Calu3 (cell line): ENCODE results near the gene RTN3. TPM values are rescaled to one million over a fixed set of nuclear protein-coding genes. Genes with fewer than 3 reads are reported as not detected.
A peak's percentile ranks its signal among the peaks of the same experiment; 100 is the strongest.

Experiments
- BruUV-seq: library from RNA; stranded (reverse); fragments of 400-500 nt; replicated peaks from 2 replicates; lab custom pipeline; 2021; lab: Mats Ljungman, UMichigan
- CTCF ChIA-PET: fragments of 300-600 bp; sonication (Branson Sonifier 250); formaldehyde crosslinking; loops from one replicate; lab custom pipeline; 2022; ENCODE audit warnings: antibody characterized with exemption; lab: Charles Lee
- DNase-seq: peaks from one replicate; pipeline ENCODE4 v3.0.0; 2022
- H3K27ac Mint-ChIP-seq: one replicate; pipeline ENCODE4 v1.8.0; 2022; ENCODE audit warnings: mixed read lengths; ENCODE audit not compliant: unreplicated experiment
- H3K27me3 Mint-ChIP-seq: one replicate; pipeline ENCODE4 v1.8.0; 2022; ENCODE audit warnings: mixed read lengths; ENCODE audit not compliant: unreplicated experiment
- H3K36me3 Mint-ChIP-seq: one replicate; pipeline ENCODE4 v1.8.0; 2022; ENCODE audit warnings: mild to moderate bottlenecking, moderate library complexity, mixed read lengths; ENCODE audit not compliant: insufficient read depth, unreplicated experiment
- H3K4me1 Mint-ChIP-seq: one replicate; pipeline ENCODE4 v1.8.0; 2022; ENCODE audit warnings: mild to moderate bottlenecking, low read depth, mixed read lengths; ENCODE audit not compliant: unreplicated experiment
- H3K4me3 Mint-ChIP-seq: one replicate; pipeline ENCODE4 v1.8.0; 2022; ENCODE audit warnings: mild to moderate bottlenecking, low read depth, moderate library complexity, mixed read lengths; ENCODE audit not compliant: unreplicated experiment
- H3K9me3 Mint-ChIP-seq: one replicate; pipeline ENCODE4 v1.8.0; 2022; ENCODE audit warnings: low read depth, mixed read lengths; ENCODE audit not compliant: unreplicated experiment
- intact Hi-C: fragments of 100-400 bp; cut with micrococcal nuclease; formaldehyde crosslinking; loops from one replicate; pipeline ENCODE4 v1.10.0; 2022; ENCODE audit not compliant: unreplicated experiment
- total RNA-seq: library from RNA; stranded (reverse); gene quantifications from 2 replicates; pipeline ENCODE4 v1.2.3, GENCODE V29; 2022
- TF ChIP-seq, protein P1 (sequence below): fragments of 200-600 bp; IDR thresholded peaks from one replicate; pipeline ENCODE4 v1.8.0; 2022; ENCODE audit warnings: antibody characterized with exemption; ENCODE audit not compliant: unreplicated experiment

The RTN3 gene
- total RNA-seq, 1 experiment from 2014 or later, result 146 TPM

- peaks cover 16% of the 10 kb centered on the region for H3K27me3 Mint-ChIP-seq
- TSS peak; percentile 80 for BruUV-seq
Measured at GRCh38 chr11:63767267-63767564, 85.9 kb downstream of the RTN3 start.

DNA sequence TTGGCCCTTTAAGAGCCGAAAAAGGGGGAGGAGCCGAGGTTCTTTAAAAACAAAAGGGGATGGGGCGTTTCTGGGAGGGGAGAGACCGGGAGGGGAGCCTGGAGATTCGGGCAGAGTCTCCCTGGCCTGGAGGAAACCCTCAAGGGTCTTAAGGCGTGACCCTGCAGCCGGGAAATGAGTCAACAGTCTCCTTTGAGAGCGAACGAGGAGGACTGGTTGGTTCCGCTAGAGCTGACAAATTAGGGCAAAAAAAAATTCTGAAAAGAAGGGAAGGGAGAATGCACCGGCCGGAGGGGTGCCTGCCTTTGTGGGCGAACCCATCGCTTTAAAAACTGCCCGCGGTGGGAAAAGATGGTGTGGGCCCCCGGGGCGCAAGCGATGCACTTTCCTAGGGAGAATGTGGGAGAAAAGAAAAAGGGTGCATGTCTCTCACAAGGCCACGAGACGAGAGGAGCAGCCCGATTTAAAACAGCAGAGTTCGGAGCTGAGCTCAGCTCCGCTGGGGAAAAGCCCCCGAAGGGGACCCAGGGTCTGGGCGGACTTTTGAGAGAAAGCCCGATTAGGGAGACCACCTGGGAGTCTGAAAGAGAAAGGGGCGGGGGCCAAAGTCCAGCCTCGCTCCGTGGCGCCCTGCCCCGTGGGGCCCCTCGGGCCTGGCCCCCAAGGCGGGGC, 86.4 kb downstream of the RTN3 start:
- BruUV-seq, result no TSS peak
- Mint-ChIP-seq H3K27ac (peak overlapping the region; percentile 86), H3K27me3 (peaks cover 21% of the 10 kb centered on the region), H3K4me3 (peak overlapping the region; percentile 93), H3K36me3 (peaks cover 16% of the 10 kb centered on the region), H3K4me1 (peaks cover 18% of the 10 kb centered on the region), H3K9me3 (no peaks in the 10 kb centered on the region)
- TF ChIP-seq, protein P1, sequence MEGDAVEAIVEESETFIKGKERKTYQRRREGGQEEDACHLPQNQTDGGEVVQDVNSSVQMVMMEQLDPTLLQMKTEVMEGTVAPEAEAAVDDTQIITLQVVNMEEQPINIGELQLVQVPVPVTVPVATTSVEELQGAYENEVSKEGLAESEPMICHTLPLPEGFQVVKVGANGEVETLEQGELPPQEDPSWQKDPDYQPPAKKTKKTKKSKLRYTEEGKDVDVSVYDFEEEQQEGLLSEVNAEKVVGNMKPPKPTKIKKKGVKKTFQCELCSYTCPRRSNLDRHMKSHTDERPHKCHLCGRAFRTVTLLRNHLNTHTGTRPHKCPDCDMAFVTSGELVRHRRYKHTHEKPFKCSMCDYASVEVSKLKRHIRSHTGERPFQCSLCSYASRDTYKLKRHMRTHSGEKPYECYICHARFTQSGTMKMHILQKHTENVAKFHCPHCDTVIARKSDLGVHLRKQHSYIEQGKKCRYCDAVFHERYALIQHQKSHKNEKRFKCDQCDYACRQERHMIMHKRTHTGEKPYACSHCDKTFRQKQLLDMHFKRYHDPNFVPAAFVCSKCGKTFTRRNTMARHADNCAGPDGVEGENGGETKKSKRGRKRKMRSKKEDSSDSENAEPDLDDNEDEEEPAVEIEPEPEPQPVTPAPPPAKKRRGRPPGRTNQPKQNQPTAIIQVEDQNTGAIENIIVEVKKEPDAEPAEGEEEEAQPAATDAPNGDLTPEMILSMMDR, result no peak
- CTCF ChIA-PET, result interaction anchor here (1.1 to 1.7 kb wide), 3 partner anchors 46 to 178 kb away, joined by 4 to 7 read pairs (median 5); no protein-coding TSS in a partner anchor
- DNase-seq, result peak; percentile 48
- intact Hi-C loops, result no loop called here

More at GRCh38 chr11:63767267-63767564, 85.9 kb downstream of the RTN3 start:
- TF ChIP-seq, protein P1, result no peak
- DNase-seq, result no peak
- Mint-ChIP-seq H3K36me3 (peaks cover 18% of the 10 kb centered on the region), H3K4me3 (peak overlapping the region; percentile 93), H3K4me1 (peaks cover 18% of the 10 kb centered on the region), H3K27ac (peak overlapping the region; percentile 86), H3K9me3 (no peaks in the 10 kb centered on the region)
- CTCF ChIA-PET, result interaction anchor here (1.1 to 1.7 kb wide), 3 partner anchors 47 to 179 kb away, joined by 4 to 7 read pairs (median 5); no protein-coding TSS in a partner anchor
- intact Hi-C loops, result no loop called here

GRCh38 chr11:63768237-63769041, 87.1 kb downstream of the RTN3 start, which contains the start of gene ZFTA:
TSS of gene ZFTA (minus strand) at chr11:63768775. CDS start at chr11:63768622, 153 bp downstream.
- Mint-ChIP-seq H3K27ac (peak within 1 kb of the TSS; percentile 86), H3K9me3 (no peaks in the 10 kb centered on the region), H3K4me1 (peaks cover 18% of the 10 kb centered on the region), H3K4me3 (peak within 1 kb of the TSS; percentile 93), H3K36me3 (peaks cover 16% of the 10 kb centered on the region), H3K27me3 (peaks cover 27% of the 10 kb centered on the region)
- CTCF ChIA-PET, result interaction anchor here (0.6 to 1.7 kb wide), 6 partner anchors 11 to 179 kb away, joined by 4 to 7 read pairs (median 5); no protein-coding TSS in a partner anchor
- intact Hi-C loops, result no loop called here
- no TSS peak for BruUV-seq
- TF ChIP-seq, protein P1, result peak; percentile 83
- DNase-seq, result peak; percentile 74

DNA sequence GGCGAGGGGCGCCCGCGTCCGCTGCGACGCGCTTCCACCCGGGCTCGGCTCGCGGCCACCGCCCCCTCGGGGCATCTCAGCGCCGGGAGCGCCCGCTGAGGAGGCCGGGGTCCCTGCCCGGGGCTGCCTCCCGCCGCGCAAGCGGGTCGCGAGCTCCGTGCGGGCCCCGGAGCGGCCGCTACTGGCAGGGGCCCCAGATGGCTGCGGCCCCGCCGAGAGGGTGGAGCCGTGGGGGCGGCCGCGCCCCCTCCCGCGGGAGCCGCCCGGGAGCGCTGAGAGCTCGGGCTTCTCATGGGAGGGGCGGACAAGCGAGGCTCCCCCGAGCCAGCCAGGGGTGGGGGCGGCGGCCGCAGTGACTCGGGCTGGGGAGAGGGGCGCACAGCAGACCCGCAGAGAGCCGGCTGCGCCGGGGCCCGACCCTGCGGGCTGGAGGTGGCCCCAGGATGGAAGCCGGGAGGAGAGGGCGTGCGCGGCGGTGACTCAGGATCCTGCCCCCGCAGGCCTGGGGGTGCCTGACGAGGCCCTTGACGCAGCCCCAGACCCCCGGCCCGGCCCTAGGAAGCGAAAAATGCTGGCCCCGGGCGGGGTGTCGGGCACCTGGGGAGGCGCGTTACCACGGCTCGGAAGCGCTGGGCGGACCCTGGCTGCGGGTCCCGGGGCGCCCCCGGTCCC, 87.9 kb downstream of the RTN3 start:
- H3K36me3 Mint-ChIP-seq, result peaks cover 16% of the 10 kb centered on the region
- no peaks in the 10 kb centered on the region for H3K9me3 Mint-ChIP-seq
- BruUV-seq, result no TSS peak
- peaks cover 18% of the 10 kb centered on the region for H3K4me1 Mint-ChIP-seq
- H3K4me3 Mint-ChIP-seq, result peak overlapping the region; percentile 93
- TF ChIP-seq, protein P1, result no peak
- DNase-seq, result peak; percentile 49
- intact Hi-C loops, result no loop called here
- CTCF ChIA-PET, result interaction anchor here (0.6 to 1.7 kb wide), 3 partner anchors 10 to 179 kb away, joined by 4 to 6 read pairs (median 5); no protein-coding TSS in a partner anchor
- H3K27ac Mint-ChIP-seq, result no peak overlapping the region
- peaks cover 27% of the 10 kb centered on the region for H3K27me3 Mint-ChIP-seq
